ENCODE measurements around the gene FES.

GRCh38 chr15:90924375-90924774 lies 40.1 kb downstream of the FES start:
- TF ChIP-seq EP300 (IDR thresholded peaks at IDR 0.05), result no peak
- TF ChIP-seq CTCF (IDR thresholded peaks at IDR 0.05), result no peak
- no peak for TF ChIP-seq POLR2A (IDR thresholded peaks at IDR 0.05)

All from tibial nerve (tissue), 4 donors.